Naive thymus-derived CD8-positive, alpha-beta T cell (primary cell): ENCODE results near the gene VPS35. TPM values are rescaled to one million over a fixed set of nuclear protein-coding genes. Genes with fewer than 3 reads are reported as not detected.

ENCODE experiments used
- ATAC-seq, 2 donors: fragments of 150-1000 bp; cut with Tn5 transposase in 1 of 2; sonication (Bioruptor Pico), chemical (Tn5 transposase) in 1 of 2; 1 replicate in 1 of 2; 2 replicates in 1 of 2; pipeline ENCODE4 v1.10.0; 2021; ENCODE audit warnings: mild to moderate bottlenecking in 2 of 2, moderate library complexity in 2 of 2
- POLR2A ChIA-PET: fragments of 350-600 bp; sonication (Branson Sonifier 250); formaldehyde crosslinking; loops from one replicate; lab custom pipeline; 2021; ENCODE audit warnings: antibody characterized with exemption; lab: Charles Lee
- DNase-seq, 10 donors: peaks; one replicate each; pipeline versions ENCODE4 v3.0.0 to v3.0.0-alpha.2; 2020 to 2022
- H3K27ac Mint-ChIP-seq, 10 donors: one replicate each; pipeline ENCODE4 v1.8.0; 2020 to 2022; ENCODE audit warnings: mild to moderate bottlenecking in 10 of 10, mixed read lengths in 10 of 10, moderate library complexity in 4 of 10, inconsistent platforms in 1 of 10
- H3K27me3 Mint-ChIP-seq, 5 donors: one replicate each; pipeline ENCODE4 v1.8.0; 2021 to 2022; ENCODE audit warnings: mixed read lengths in 5 of 5
- H3K36me3 Mint-ChIP-seq, 3 donors: one replicate each; pipeline ENCODE4 v1.8.0; 2020 to 2022; ENCODE audit warnings: mixed read lengths in 3 of 3, mild to moderate bottlenecking in 2 of 3, inconsistent platforms in 1 of 3
- H3K4me1 Mint-ChIP-seq, 4 donors: one replicate each; pipeline ENCODE4 v1.8.0; 2021 to 2022; ENCODE audit warnings: mixed read lengths in 4 of 4
- H3K4me3 Mint-ChIP-seq, 10 donors: one replicate each; pipeline ENCODE4 v1.8.0; 2020 to 2022; ENCODE audit warnings: mild to moderate bottlenecking in 10 of 10, mixed read lengths in 10 of 10, moderate library complexity in 6 of 10, inconsistent platforms in 1 of 10
- H3K9me3 Mint-ChIP-seq, 9 donors: one replicate each; pipeline ENCODE4 v1.8.0; 2020 to 2022; ENCODE audit warnings: mixed read lengths in 9 of 9, mild to moderate bottlenecking in 3 of 9, inconsistent platforms in 1 of 9, moderate library complexity in 1 of 9
- polyA plus RNA-seq, 3 donors: library from polyadenylated mRNA; unstranded; fragments of 300-500 nt; fragmentation: Illumina TruSeq; gene quantifications; one replicate each; pipeline ENCODE4 v1.2.3, GENCODE V29; 2021
- total RNA-seq, 8 experiments: library from RNA in 2 of 8; stranded (reverse) in 2 of 8; gene quantifications; one replicate each; pipeline ENCODE4 v1.2.3 and lab custom pipeline; 2021 to 2026

VPS35 gene
- total and polyA plus RNA-seq, 5 experiments from 2014 or later: 66.5 to 104 (median 67.7) TPM

DNA sequence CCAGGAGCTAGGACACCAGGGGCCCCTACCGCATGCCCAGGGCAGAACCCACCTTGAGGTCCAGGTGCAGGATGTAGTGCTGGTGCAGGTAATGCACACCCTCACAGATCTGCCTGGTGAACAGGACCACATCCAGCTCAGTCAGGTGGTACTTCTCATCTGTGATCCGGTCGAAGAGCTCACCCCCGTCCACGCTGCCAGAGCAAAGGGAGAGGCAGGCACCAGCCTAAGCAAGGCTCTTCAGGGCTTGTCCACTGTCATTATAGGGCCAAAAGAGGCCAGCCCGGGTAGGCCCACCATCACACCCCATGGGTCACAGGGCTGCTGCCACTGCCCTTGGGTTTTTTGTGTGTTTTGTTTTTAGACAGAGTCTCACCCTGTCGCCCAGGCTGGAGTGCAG lies 38.2 kb upstream of the VPS35 start:
- DNase-seq (no peak), ATAC-seq (no peak)
- H3K4me3 Mint-ChIP-seq: no peak overlapping the region
- no peak overlapping the region for H3K27ac Mint-ChIP-seq
- POLR2A ChIA-PET: no interaction called here
- H3K4me1 Mint-ChIP-seq: no peaks in the 10 kb centered on the region
- H3K9me3 Mint-ChIP-seq: peaks cover 3 to 19% (median 10%) of the 10 kb centered on the region in 9 donors
- no peaks in the 10 kb centered on the region for H3K27me3 Mint-ChIP-seq
- peaks cover 0 to 9% (median 6%) of the 10 kb centered on the region in 3 donors for H3K36me3 Mint-ChIP-seq

DNA sequence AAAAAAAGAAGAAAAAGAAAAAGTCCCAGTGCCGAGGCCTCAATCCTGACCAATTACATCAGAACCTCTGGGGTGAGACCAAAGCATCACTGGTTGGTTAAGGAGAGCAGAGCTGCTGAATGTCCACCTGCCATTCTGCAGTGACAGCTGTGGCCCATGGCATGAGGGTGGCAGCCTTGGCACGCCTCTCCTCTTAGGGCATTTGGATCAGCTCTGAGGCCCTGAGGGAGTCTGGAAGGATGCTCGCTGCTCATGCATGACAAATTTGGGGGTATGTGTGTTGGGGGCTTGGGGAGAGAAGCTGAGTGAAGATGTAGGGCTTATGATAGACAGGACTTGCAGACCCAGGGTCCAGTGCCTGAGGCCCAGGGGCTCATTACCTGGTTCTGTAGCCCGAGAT lies 32.9 kb upstream of the VPS35 start:
- POLR2A ChIA-PET: no interaction called here
- Mint-ChIP-seq H3K27ac (no peak overlapping the region), H3K9me3 (peaks cover 3 to 19% (median 10%) of the 10 kb centered on the region in 9 donors), H3K4me3 (no peak overlapping the region), H3K4me1 (no peaks in the 10 kb centered on the region), H3K36me3 (peaks cover 0 to 9% (median 6%) of the 10 kb centered on the region in 3 donors), H3K27me3 (no peaks in the 10 kb centered on the region)
- DNase-seq (no peak), ATAC-seq (no peak)

DNA sequence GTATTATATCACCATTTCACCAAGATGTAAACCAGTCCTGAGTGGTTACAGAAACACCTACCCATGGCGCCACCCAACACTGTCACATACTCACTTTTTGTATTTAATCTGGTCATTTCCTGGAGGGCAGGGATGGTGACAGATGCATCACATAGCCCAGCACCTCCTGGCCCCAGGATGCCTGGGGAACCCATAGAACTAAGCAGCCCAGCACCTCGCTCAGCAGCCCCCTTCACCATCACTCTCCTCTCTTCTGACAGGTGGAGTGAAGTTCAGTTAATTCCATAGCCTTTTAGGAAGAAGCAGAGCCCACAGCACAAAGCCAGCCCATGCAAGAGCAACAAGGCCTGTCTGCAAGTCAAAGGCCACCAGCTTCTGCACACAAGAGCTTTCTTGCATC lies 31.6 kb upstream of the VPS35 start:
- DNase-seq (no peak), ATAC-seq (no peak)
- Mint-ChIP-seq H3K36me3 (peaks cover 0 to 4% (median 2%) of the 10 kb centered on the region in 3 donors), H3K4me1 (no peaks in the 10 kb centered on the region), H3K27ac (no peak overlapping the region), H3K27me3 (no peaks in the 10 kb centered on the region), H3K9me3 (peaks cover under 1 to 11% (median 7%) of the 10 kb centered on the region in 9 donors), H3K4me3 (no peak overlapping the region)
- POLR2A ChIA-PET: no interaction called here

DNA sequence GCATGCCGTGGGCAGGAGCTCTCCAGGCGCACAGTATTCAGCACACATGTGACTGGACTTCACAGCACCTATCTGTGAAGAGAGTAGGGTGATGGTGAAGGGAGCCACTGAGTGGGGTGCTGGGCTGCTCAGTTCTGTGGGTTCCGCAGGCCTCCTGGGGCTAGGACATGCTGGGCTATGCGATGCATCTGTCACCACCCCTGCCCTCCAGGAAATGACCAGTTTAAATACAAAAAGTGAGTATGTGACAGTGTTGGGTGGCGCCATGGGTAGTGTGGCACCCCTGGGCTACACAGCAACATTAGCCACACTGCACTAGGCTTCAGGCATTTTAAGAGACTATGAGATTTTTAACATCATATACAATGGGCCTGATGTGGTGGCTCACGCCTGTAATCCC lies 30.6 kb upstream of the VPS35 start:
- peaks cover 0 to 8% (median 2%) of the 10 kb centered on the region in 9 donors for H3K9me3 Mint-ChIP-seq

DNA sequence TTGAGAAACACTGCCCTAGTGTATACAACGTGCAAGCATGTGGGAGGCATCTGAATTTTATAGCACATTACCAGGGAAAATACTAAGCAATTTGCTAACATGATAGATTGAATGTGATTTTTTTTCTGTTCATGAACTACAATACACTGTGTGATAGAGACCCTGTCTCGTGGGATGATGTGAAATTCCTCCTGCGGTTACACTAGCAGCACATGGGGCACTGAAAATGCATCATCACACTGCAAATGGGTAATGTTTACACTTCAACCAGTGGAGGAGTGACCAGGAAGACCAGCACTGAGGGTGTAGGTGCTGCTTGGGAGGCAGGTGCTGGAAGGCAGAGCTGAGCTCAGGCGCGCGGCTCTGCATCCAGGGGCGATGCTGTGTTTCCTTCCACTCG lies 29.2 kb upstream of the VPS35 start:
- H3K9me3 Mint-ChIP-seq: peaks cover 0 to 3% (median 0%) of the 10 kb centered on the region in 9 donors
- ATAC-seq (no peak), DNase-seq (no peak)
- POLR2A ChIA-PET: no interaction called here
- no peak overlapping the region for H3K4me3 Mint-ChIP-seq
- no peaks in the 10 kb centered on the region for H3K36me3 Mint-ChIP-seq
- H3K27me3 Mint-ChIP-seq: peaks cover 0 to 2% (median 0%) of the 10 kb centered on the region in 5 donors
- peak overlapping the region in 1 of 10 donors; percentile 54 for H3K27ac Mint-ChIP-seq
- H3K4me1 Mint-ChIP-seq: peaks cover 0 to 4% (median 0%) of the 10 kb centered on the region in 4 donors

More for the DNA sequence above, 30.6 kb upstream of the VPS35 start:
- no peaks in the 10 kb centered on the region for H3K36me3 Mint-ChIP-seq
- POLR2A ChIA-PET: no interaction called here
- H3K27me3 Mint-ChIP-seq: peaks cover 0 to 2% (median 0%) of the 10 kb centered on the region in 5 donors
- DNase-seq (no peak), ATAC-seq (no peak)
- no peak overlapping the region for H3K27ac Mint-ChIP-seq
- no peak overlapping the region for H3K4me3 Mint-ChIP-seq
- no peaks in the 10 kb centered on the region for H3K4me1 Mint-ChIP-seq

DNA sequence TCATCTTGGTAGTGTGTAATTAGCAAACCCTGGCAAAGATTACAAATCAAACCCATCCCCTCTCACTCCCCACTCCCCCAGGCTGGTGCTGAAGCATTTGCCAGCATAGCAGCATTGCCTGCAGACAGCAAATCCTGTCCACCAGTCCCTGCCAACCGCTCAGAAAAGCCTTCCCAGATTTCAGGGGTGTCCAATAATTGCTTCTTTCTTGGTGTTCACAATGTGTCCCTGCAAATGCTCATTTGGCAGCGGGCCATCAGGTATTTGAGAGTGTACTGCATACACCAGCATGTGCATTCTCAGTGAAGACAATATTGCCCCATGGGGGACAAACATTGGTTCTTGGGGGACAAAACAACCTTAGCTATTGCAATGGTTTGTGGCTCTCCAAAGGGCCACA lies 28.7 kb upstream of the VPS35 start:
- Mint-ChIP-seq H3K4me3 (no peak overlapping the region), H3K27ac (no peak overlapping the region), H3K4me1 (peaks cover 0 to 10% (median 0%) of the 10 kb centered on the region in 4 donors), H3K9me3 (peaks cover 0 to 3% (median 0%) of the 10 kb centered on the region in 9 donors), H3K36me3 (no peaks in the 10 kb centered on the region), H3K27me3 (peaks cover 0 to 2% (median 0%) of the 10 kb centered on the region in 5 donors)
- ATAC-seq (no peak), DNase-seq (no peak)
- POLR2A ChIA-PET: no interaction called here

DNA sequence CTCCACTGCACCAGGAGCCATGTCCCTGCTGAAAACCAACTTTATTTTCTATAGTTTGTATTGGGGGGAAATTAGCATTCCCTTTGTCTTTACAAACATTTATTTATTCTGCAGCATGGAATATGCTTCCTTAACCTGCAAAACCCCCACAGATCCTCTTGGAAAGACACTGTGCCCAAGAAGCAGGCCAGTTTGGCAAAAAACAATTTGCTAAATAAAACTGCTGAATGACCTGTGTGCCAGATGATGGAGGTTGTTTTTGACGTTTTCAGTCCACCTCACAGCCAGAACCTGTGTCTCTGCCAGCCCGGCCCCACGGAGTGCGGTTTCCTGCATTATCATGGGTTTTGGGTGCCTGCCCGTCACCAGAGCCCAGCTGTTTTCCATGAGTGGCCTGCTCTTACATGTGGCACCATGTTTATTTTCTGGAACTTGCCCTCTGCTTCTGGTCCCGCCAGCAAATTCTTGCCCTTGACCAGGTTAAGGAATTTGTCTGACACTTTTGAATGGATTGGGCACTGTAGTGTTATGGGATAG lies 26.9 kb upstream of the VPS35 start:
- POLR2A ChIA-PET: no interaction called here
- H3K36me3 Mint-ChIP-seq: no peaks in the 10 kb centered on the region
- no peak for ATAC-seq
- peaks cover 0 to 3% (median 0%) of the 10 kb centered on the region in 9 donors for H3K9me3 Mint-ChIP-seq
- peaks cover 0 to 13% (median 0%) of the 10 kb centered on the region in 4 donors for H3K4me1 Mint-ChIP-seq
- no peak overlapping the region for H3K4me3 Mint-ChIP-seq
- no peak for DNase-seq
- H3K27me3 Mint-ChIP-seq: peaks cover 0 to 2% (median 0%) of the 10 kb centered on the region in 5 donors
- H3K27ac Mint-ChIP-seq: no peak overlapping the region

DNA sequence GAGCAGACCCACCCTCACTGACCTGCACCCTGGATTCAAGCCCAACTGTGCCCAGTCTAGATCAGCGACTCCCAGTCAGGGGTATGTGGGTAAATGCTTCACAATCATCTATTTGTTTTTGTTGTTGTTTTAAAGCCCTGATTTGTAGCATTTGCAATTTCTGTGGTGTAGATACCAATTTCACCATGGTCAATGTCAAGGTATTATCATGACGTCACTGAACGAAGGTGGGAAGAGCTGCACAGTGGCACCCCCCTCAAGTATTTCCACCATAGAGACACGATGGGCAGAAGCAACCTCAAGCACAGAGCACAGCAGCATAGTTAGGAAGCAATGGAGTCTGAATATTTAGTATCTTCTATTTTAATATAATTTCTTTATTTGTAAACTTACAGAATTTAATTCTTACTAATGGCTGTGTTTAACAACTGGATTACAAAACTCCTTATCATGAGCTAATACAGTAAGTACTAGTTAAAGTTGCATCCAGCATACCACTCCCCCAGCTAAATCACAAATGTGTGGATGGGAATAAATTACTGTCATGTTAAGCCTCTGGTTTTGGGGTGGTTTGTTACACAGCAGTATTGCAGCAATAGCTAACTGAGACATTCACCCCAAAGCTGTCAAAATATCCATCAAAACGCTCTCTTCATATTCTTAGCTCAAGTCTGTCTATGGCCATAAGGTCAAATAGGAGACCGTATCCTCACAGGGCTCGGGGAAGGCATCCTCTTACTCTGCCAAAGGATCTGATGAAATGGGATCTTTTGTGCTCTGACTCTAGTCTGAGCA lies 26.0 kb upstream of the VPS35 start:
- H3K9me3 Mint-ChIP-seq: peaks cover 0 to 3% (median 0%) of the 10 kb centered on the region in 9 donors
- peaks cover 0 to 2% (median 0%) of the 10 kb centered on the region in 5 donors for H3K27me3 Mint-ChIP-seq
- no peak overlapping the region for H3K27ac Mint-ChIP-seq
- no peaks in the 10 kb centered on the region for H3K36me3 Mint-ChIP-seq
- no peak for DNase-seq
- POLR2A ChIA-PET: no interaction called here
- H3K4me1 Mint-ChIP-seq: peaks cover 0 to 13% (median 0%) of the 10 kb centered on the region in 4 donors
- H3K4me3 Mint-ChIP-seq: no peak overlapping the region
- no peak for ATAC-seq

DNA sequence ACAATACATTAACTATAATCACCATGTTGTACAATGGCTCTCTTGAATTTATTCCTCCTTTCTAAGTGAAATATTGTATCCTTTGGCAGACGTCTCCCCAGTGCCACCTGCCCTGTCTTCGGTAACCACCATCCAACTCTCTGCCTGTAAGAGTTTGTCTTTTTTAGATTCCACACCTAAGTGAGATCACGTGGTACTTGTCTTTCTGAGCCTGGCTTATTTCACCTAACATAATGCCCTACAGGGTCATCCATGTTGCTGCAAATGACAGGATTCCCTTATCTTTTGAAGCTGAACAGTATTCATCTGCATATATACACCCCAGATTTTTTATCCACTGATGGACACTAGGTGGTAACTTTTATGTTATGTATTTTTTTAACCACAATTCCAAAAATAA lies 24.7 kb upstream of the VPS35 start:
- no peak for DNase-seq
- ATAC-seq: no peak
- peaks cover 0 to 13% (median 0%) of the 10 kb centered on the region in 4 donors for H3K4me1 Mint-ChIP-seq
- peaks cover 0 to 2% (median 0%) of the 10 kb centered on the region in 5 donors for H3K27me3 Mint-ChIP-seq
- peaks cover 0 to 3% (median 0%) of the 10 kb centered on the region in 9 donors for H3K9me3 Mint-ChIP-seq
- no peaks in the 10 kb centered on the region for H3K36me3 Mint-ChIP-seq
- H3K4me3 Mint-ChIP-seq: no peak overlapping the region
- H3K27ac Mint-ChIP-seq: no peak overlapping the region
- POLR2A ChIA-PET: no interaction called here

DNA sequence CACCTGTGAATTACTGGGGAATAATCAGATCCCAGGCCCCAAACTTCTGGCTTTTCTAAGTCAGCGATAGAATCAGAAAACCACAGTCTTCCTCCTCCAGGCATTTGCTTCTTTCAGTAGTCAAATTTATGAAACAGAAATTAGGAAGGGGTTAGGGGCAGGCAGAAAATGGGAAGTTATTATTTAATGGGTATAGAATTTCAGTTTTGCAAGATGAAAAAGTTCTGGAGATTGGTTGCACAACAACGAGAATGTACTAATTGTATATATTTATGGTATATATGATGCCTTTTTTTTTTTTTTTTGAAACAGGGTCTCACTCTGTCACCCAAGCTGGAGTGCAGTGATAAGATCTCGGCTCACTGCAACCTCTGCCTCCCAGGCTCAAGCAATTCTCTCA lies 23.9 kb upstream of the VPS35 start:
- peaks cover 0 to 2% (median 0%) of the 10 kb centered on the region in 5 donors for H3K27me3 Mint-ChIP-seq
- H3K36me3 Mint-ChIP-seq: no peaks in the 10 kb centered on the region
- H3K27ac Mint-ChIP-seq: no peak overlapping the region
- H3K4me1 Mint-ChIP-seq: peaks cover 0 to 13% (median 0%) of the 10 kb centered on the region in 4 donors
- H3K4me3 Mint-ChIP-seq: no peak overlapping the region
- peaks cover 0 to 3% (median 0%) of the 10 kb centered on the region in 9 donors for H3K9me3 Mint-ChIP-seq
- POLR2A ChIA-PET: no interaction called here
- ATAC-seq (no peak), DNase-seq (no peak)

DNA sequence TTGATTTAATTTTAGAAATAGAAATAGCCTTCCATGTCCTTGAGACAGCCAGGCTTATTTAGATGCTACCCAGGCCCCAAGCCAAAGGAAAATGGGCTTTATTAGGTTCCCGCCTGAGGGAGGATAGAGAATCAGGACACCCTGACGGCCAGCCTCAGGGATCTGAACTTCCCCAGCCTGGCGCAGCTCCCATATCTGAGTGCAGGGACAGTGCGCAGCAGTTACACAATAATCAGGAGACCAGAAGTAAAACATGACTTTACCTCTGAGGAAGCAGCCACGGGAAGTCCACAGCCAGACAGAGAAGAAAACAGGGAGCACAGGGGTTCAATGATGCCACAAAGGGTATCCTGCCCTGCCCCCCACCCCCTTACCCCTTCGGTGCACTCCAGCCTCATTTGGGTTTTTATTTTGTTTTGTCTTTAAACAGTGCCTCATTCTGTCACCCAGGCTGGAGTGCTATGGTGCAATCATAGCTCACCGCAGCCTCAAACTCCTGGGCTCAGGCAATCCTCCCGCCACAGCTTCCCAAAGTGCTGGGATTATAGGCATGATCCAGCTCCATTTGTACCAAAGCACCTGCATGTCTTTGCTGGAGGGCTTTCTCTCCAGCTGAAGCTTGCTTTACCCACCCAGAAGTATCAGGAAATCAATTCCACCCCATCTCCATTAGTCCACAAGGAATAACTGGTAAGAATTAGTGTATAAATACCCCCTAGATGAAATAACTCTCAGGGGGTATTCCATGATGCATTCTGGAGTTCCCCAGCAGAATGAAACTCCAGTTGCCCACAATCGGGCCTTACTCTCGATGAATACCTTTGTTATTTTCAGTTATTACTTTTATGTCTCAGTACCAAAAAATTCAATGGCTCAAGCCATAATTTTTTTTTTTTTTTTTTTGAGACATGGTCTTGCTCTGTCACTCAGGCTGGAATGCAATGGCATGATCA lies 22.4 kb upstream of the VPS35 start:
- H3K27me3 Mint-ChIP-seq: peaks cover 0 to 2% (median 0%) of the 10 kb centered on the region in 5 donors
- DNase-seq (no peak), ATAC-seq (no peak)
- peak overlapping the region in 1 of 10 donors; percentile 26 for H3K27ac Mint-ChIP-seq
- peaks cover 0 to 3% (median 0%) of the 10 kb centered on the region in 9 donors for H3K9me3 Mint-ChIP-seq
- H3K36me3 Mint-ChIP-seq: no peaks in the 10 kb centered on the region
- peaks cover 0 to 13% (median 0%) of the 10 kb centered on the region in 4 donors for H3K4me1 Mint-ChIP-seq
- POLR2A ChIA-PET: no interaction called here
- H3K4me3 Mint-ChIP-seq: no peak overlapping the region

DNA sequence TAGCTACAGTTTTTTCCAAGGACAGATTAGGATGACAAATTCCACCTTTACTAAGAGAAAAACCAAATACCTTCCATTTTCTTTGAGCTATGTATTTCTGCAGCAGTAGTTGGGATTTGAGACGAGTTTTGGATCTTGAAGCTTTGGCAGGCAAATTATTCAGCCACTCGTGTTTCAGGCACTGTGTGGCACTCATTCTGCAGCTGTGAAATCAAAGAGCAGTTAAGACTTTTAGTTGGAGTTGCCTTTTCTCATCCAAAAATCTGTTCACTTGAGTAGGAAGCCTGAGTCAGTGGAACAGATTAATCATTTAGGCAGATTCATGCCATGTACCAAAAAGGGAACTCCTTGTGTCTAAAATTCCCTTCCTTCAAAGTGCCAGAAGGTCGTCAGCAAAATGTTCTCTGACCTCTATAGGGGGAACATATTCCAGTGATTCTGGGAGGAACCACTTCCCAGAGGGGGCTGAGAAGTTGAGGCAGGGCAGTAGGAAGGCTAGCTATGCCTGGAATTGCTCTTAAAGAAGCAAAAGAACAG lies 20.6 kb upstream of the VPS35 start:
- no peak for ATAC-seq
- H3K36me3 Mint-ChIP-seq: no peaks in the 10 kb centered on the region

More for the DNA sequence above, 20.6 kb upstream of the VPS35 start:
- H3K4me1 Mint-ChIP-seq: peaks cover 0 to 13% (median 0%) of the 10 kb centered on the region in 4 donors
- no peak for DNase-seq
- no peak overlapping the region for H3K27ac Mint-ChIP-seq
- no peak overlapping the region for H3K4me3 Mint-ChIP-seq
- H3K27me3 Mint-ChIP-seq: no peaks in the 10 kb centered on the region
- POLR2A ChIA-PET: interaction anchor here (0.9 kb wide), 1 partner anchor 60 kb away, joined by 4 read pairs; no protein-coding TSS in a partner anchor
- no peaks in the 10 kb centered on the region for H3K9me3 Mint-ChIP-seq
